Measurements from ENCODE around the gene EML1.
A peak's percentile ranks its signal among the peaks of the same experiment; 100 is the strongest.
"Not testable (repeated sequence)": the region's sequence is repeated elsewhere in the genome, so short reads cannot be mapped to it uniquely, and the experiment has no call there.

Gene EML1

DNA sequence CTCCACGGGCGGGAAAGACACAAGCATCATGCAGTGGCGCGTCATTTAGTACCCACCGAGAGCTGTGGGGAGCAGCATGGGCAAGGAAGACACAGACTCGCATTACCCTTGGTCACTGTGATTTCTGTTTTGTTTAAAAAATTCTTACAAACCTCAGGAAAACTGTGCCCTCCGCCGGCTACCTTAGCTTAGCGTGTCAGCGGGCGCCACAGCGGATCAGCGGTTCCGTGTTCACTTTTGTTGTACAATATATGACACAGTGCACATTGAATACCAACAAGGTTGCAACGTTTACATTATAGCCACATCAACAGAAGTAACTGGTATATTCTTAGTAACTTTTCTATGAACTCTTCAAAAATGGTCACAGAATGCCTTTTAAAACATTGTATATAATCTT lies 146.9 kb downstream of the EML1 start:
- TF ChIP-seq, protein P1, sequence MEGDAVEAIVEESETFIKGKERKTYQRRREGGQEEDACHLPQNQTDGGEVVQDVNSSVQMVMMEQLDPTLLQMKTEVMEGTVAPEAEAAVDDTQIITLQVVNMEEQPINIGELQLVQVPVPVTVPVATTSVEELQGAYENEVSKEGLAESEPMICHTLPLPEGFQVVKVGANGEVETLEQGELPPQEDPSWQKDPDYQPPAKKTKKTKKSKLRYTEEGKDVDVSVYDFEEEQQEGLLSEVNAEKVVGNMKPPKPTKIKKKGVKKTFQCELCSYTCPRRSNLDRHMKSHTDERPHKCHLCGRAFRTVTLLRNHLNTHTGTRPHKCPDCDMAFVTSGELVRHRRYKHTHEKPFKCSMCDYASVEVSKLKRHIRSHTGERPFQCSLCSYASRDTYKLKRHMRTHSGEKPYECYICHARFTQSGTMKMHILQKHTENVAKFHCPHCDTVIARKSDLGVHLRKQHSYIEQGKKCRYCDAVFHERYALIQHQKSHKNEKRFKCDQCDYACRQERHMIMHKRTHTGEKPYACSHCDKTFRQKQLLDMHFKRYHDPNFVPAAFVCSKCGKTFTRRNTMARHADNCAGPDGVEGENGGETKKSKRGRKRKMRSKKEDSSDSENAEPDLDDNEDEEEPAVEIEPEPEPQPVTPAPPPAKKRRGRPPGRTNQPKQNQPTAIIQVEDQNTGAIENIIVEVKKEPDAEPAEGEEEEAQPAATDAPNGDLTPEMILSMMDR (IDR thresholded peaks at IDR 0.05; ENCODE audit: low read depth, low read length), result no peak
- DNase-seq (ENCODE audit: extremely low read depth, low read depth), result no peak

DNA sequence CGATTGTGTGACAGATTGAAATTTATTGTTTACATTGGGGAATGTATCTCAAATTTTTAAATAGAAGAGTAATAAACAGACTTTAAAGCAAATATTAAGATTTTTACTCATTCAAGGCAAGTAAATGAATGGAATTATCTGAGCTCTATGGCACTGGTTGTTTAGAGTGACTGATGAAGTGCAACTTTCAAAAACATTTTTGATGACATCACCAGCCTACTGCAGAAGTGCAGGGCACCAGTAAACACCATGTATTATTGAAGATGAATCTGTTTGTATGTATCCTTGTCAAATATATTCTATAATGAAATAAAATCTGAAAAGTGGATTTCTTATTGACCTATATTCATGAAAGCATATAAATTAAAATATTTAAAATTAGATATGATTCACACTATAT lies 148.0 kb downstream of the EML1 start:
- DNase-seq (ENCODE audit: extremely low read depth, low read depth), result no peak

DNA sequence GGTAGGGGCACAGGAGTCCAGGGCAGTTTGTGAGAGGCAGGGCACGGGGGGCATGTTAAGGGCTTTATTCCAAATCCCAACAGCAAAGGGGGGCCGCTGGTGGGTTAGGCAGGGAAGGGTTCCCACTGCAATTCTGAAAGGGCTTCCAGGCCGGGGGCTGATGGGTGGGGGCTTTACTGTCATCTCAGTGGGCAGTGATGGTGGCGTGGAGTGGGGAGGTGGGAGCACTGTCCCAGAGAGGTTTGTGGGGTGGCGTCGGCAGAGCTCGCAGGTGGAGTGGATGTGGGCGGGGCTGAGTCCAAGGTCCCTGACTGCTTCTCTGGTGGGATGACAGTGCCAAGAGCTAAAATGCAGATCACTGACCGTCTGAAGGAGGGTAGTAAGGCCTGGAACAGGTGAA lies 150.4 kb downstream of the EML1 start:
- TF ChIP-seq, protein P1 (IDR thresholded peaks at IDR 0.05; ENCODE audit: low read depth, low read length), result no peak
- DNase-seq (ENCODE audit: extremely low read depth, low read depth), result no peak

More for the DNA sequence above, 148.0 kb downstream of the EML1 start:
- TF ChIP-seq, protein P1 (IDR thresholded peaks at IDR 0.05; ENCODE audit: low read depth, low read length), result no peak

DNA sequence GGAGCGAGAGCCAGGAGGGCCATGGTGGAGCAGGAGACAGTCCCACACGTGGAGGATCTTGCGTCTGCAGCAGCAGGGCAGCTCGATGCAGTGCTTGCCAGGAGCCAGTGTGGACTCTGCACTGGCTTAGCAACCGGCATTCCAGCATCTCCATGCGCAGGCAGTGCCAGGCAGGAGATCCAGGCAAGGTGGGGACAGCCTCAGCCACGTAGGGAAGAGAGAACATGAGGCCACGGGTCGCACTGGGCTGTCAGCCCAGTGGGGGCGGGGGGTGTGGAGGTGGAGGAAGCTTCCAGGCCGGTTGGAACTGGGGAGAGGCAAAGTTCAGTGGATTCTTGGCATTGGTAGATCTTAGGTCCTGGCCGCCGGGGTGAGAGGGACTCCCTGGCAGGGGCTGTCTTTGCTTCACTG lies 151.0 kb downstream of the EML1 start:
- no peak for DNase-seq (ENCODE audit: extremely low read depth, low read depth)

DNA sequence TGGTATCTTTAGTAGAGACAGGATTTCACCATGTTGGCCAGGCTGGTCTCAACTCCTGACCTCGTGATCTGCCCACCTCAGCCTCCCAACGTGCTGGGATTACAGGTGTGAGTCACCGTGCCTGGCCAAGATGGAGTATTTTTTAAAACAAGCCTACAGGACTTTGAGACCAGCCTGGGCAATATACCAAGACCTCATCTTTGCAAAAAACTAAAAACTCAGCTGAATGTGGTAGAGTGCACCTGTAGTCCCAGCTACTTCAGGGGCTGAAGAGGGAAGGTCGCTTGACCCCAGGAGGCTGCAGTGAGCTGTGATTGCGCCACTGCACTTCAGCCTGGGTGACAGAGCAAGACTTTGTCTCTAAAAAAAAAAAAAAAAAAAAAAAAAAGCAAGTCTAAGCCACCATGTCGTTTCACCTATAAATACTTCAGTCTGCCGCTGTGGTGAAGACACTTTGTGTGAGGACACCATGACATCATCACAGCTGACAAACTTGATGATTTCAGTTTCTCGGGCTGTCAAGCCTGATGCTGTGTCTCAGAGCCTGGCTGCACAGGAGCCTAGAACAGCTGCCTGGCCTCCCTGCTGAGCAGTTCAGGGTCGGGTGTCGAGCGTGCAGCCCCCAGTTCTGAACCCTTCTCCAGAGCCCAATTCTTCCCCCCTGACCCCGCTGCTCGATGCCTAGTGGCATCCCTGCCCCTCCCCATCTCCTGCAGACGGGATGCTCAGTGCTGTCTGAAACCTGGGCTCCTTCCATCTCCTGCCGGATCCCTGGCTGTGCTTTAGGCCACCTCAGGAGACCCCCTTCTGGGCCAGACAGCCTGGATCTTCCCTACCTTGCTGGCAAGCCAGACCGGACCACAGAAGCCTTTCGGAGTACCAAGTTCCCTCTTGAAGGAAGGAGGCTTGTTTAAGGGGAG lies 152.8 kb downstream of the EML1 start:
- no peak for DNase-seq (ENCODE audit: extremely low read depth, low read depth)
- TF ChIP-seq, protein P1 (IDR thresholded peaks at IDR 0.05; ENCODE audit: low read depth, low read length), result no peak

More for the DNA sequence above, 151.0 kb downstream of the EML1 start:
- TF ChIP-seq, protein P1 (IDR thresholded peaks at IDR 0.05; ENCODE audit: low read depth, low read length), result no peak

DNA sequence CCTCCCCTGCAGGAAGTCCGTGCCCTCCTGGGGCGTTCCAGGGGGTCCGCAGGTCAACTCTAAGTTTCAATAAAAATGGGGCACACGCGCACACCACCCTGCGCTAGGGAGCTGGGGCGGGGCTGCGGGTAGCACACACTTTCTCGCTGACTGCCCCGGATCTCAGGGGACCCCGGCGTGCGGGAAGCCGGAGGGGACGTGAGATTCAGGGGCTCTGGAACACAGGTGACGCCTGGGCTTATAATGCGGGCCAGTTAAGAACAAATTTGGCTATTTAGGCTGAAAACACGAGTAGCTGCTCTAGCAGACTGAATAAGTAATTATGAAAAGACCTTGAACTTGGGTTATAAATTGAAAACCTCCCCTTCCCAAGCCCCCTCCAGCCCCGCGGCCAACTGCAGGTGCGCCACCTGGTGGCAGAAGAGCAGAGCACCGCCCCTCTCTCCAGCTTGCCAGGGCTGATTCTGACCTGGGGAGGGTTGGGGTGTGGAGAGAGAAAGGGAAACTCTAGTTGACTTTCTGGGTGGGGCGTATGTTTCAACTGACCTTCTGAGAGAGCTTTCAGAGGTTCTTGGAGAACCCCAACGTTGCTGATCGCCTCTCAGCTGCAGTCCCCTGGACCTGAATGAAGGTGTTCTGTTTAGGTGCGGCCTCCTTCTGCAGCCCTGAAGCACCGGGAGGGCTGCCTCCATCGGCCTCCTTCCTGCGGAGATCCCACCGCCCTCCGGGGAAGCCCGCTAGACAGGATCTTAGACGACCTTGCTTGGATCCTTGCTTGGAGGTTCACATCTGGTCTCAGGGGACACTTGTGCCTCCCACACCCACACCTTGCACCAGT lies 153.7 kb downstream of the EML1 start:
- TF ChIP-seq, protein P1 (IDR thresholded peaks at IDR 0.05; ENCODE audit: low read depth, low read length), result peak; percentile 88
- no peak for DNase-seq (ENCODE audit: extremely low read depth, low read depth)

DNA sequence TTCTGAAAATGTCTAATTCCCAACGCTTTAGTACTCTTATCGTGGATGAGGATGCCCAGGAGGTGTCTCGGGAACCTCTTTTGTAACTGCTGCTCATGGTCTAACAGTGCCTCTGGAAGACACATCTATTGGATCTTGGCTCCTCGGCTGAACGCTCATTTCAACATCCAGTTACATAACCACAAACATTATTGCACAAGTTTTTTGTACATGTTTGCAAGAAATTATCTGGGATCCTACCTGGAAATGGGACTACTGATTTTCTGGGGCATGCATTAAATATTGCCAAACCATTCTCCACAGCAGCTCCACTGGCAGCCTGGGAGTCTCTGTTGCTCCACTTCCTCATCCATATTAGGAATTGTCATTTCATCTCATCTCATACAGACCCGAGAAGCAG lies 154.5 kb downstream of the EML1 start:
- TF ChIP-seq, protein P1 (IDR thresholded peaks at IDR 0.05; ENCODE audit: low read depth, low read length), result no peak
- peak; percentile 12 for DNase-seq (ENCODE audit: extremely low read depth, low read depth)

DNA sequence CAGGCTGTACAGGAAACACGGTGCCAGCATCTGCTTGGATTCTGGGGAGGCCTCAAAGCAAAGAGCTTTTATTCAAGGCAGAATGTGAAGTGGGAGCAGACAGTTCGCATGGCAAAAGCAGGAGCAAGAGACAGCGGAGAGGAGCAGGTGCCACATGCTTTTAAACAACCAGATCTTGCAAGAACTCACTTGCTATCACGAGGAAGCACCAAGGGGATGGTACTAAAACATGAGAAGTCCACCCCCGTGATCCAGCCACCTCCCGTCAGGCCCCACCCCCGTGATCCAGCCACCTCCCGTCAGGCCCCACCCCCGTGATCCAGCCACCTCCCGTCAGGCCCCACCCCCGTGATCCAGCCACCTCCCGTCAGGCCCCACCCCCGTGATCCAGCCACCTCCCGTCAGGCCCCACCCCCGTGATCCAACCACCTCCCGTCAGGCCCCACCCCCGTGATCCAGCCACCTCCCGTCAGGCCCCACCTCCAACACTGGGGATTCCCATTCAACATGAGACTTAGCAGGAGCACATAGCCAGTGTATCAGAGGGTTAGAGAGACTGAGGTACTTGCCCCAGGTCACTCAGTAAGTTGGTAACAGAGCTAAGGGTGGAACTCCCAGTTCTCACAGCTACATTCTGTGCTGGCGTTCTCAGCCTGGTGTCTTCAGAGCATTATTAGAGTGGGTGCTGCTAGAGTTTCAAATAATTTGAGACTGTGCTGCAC lies 156.0 kb downstream of the EML1 start:
- DNase-seq (ENCODE audit: extremely low read depth, low read depth), result not testable (repeated sequence)

Measured in AG09319 (cell line).